GM12878 (cell line): Measurements from ENCODE around the gene OAF. TPM values are rescaled to one million over a fixed set of nuclear protein-coding genes. Genes with fewer than 3 reads are reported as not detected.

Experiments used
- ATAC-seq: fragments of 200-7000 bp; cut with Tn5 transposase; 3 replicates; pipeline ENCODE4 v1.9.1; 2020; ENCODE audit warnings: mild to moderate bottlenecking, moderate library complexity
- BruUV-seq: library from RNA; stranded (reverse); fragments of 400-500 nt; replicated peaks from 2 replicates; lab custom pipeline; 2021; lab: Mats Ljungman, UMichigan
- CTCF ChIA-PET: fragments of 300-600 bp; sonication (Branson Sonifier 250); formaldehyde crosslinking; extraction: SDS; loops from one replicate; lab custom pipeline; 2021; ENCODE audit warnings: inconsistent platforms; lab: Yijun Ruan, JAX
- POLR2A ChIA-PET: fragments of 350-600 bp; formaldehyde crosslinking; extraction: SDS; loops from one replicate; lab custom pipeline; 2021; ENCODE audit warnings: inconsistent platforms; lab: Charles Lee
- RAD21 ChIA-PET: fragments of 300-600 bp; sonication (Branson Sonifier 250); formaldehyde crosslinking; loops from one replicate; lab custom pipeline; 2023; ENCODE audit warnings: antibody characterized with exemption; ENCODE audit not compliant: unreplicated experiment; lab: Charles Lee
- SMC1A ChIA-PET: fragments of 300-600 bp; sonication (Branson Sonifier 250); formaldehyde crosslinking; loops from one replicate; lab custom pipeline; 2023; ENCODE audit not compliant: unreplicated experiment, uncharacterized antibody; lab: Charles Lee
- DNase-seq: peaks from one replicate; pipeline ENCODE4 v3.0.0-alpha.2; 2011; ENCODE audit warnings: low read depth, low spot score
- FAIRE-seq: peaks from 3 replicates; lab custom pipeline; 2011; peaks lifted over from hg19 to GRCh38; lab: Jason Lieb, UNC
- H2AFZ ChIP-seq: 2 replicates; pipeline ENCODE4 v1.6.0; 2011; ENCODE audit warnings: low read depth, low read length, control low read depth; ENCODE audit not compliant: control insufficient read depth
- H3K27ac ChIP-seq: 2 replicates; pipeline ENCODE4 v1.5.1; 2011; ENCODE audit warnings: control low read depth; ENCODE audit not compliant: control insufficient read depth, insufficient read depth
- H3K27me3 ChIP-seq, 2 experiments: replicated peaks in 1 of 2; 2 replicates each; pipeline versions ENCODE4 v1.6.0 to v1.6.1; 2011; ENCODE audit warnings: low read length in 1 of 2; ENCODE audit not compliant: control insufficient read depth in 2 of 2, insufficient read depth in 2 of 2
- H3K36me3 ChIP-seq, 2 experiments: 2 replicates each; pipeline ENCODE4 v1.5.1; 2011; ENCODE audit warnings: low read length in 1 of 2; ENCODE audit not compliant: control insufficient read depth in 2 of 2, insufficient read depth in 2 of 2
- H3K4me1 ChIP-seq: 2 replicates; pipeline ENCODE4 v1.6.1; 2011; ENCODE audit warnings: mild to moderate bottlenecking, low read length, moderate library complexity, mixed read lengths; ENCODE audit not compliant: control insufficient read depth, insufficient read depth
- H3K4me2 ChIP-seq: 2 replicates; pipeline ENCODE4 v1.6.0; 2011; ENCODE audit warnings: control low read depth; ENCODE audit not compliant: control insufficient read depth, insufficient read depth
- H3K4me3 ChIP-seq: fragments of 200-600 bp; sonication (generic); 2 replicates; pipeline ENCODE4 v1.5.1; 2016
- H3K79me2 ChIP-seq: 2 replicates; pipeline ENCODE4 v1.6.0; 2011; ENCODE audit warnings: low read length; ENCODE audit not compliant: control insufficient read depth, insufficient read depth
- H3K9ac ChIP-seq: 2 replicates; pipeline ENCODE4 v1.8.0; 2011; ENCODE audit warnings: low read length, control low read depth, mixed read lengths; ENCODE audit not compliant: control insufficient read depth, insufficient read depth
- H3K9me3 ChIP-seq: replicated peaks from 3 replicates; pipeline ENCODE4 v1.5.1; 2011; ENCODE audit warnings: mild to moderate bottlenecking, low read length; ENCODE audit not compliant: control insufficient read depth, insufficient read depth
- H4K20me1 ChIP-seq: 2 replicates; pipeline ENCODE4 v1.6.0; 2011; ENCODE audit not compliant: control insufficient read depth, insufficient read depth
- ATF2 ChIP-seq: IDR thresholded peaks from 2 replicates; pipeline ENCODE4 v1.6.1; 2012; ENCODE audit warnings: low read length, inconsistent platforms
- ATF7 ChIP-seq: fragments of 450-650 bp; IDR thresholded peaks from 2 replicates; pipeline ENCODE4 v1.6.1; 2016; ENCODE audit warnings: low read depth, mild to moderate bottlenecking
- BACH1 ChIP-seq: fragments of 450-650 bp; IDR thresholded peaks from 2 replicates; pipeline ENCODE4 v1.6.1; 2017; ENCODE audit warnings: mild to moderate bottlenecking, borderline replicate concordance
- CEBPZ ChIP-seq: fragments of 150-350 bp; IDR thresholded peaks from 2 replicates; pipeline ENCODE4 v1.6.1; 2016; ENCODE audit warnings: low read depth, low read length
- EED ChIP-seq: sonication (generic); IDR thresholded peaks from 2 replicates; pipeline ENCODE4 v1.6.1; 2016; ENCODE audit warnings: antibody characterized with exemption, low read depth
- MTA3 ChIP-seq: IDR thresholded peaks from 2 replicates; pipeline ENCODE4 v1.6.1; 2012; ENCODE audit warnings: low read length, inconsistent platforms, borderline replicate concordance
- NFXL1 ChIP-seq: fragments of 450-650 bp; IDR thresholded peaks from 2 replicates; pipeline ENCODE4 v1.6.1; 2017; ENCODE audit warnings: antibody characterized with exemption, mild to moderate bottlenecking, borderline replicate concordance
- ZBTB40 ChIP-seq: fragments of 450-650 bp; IDR thresholded peaks from 2 replicates; pipeline ENCODE4 v1.6.1; 2016; ENCODE audit warnings: mild to moderate bottlenecking, moderate library complexity, borderline replicate concordance
- WGBS: methylation state at CpG from one replicate; pipeline ENCODE4 v1.1.6; 2016; ENCODE audit warnings: low lambda C conversion rate; ENCODE audit not compliant: insufficient replicate concordance, insufficient coverage; ENCODE audit errors: missing lambda C conversion rate; 5-methylcytosine and 5-hydroxymethylcytosine counted together
- in situ Hi-C: fragments of 300-500 bp; cut with MboI; formaldehyde crosslinking; loops from 9 replicates; pipeline ENCODE4 v1.14.3; 2018; ENCODE audit warnings: mixed read lengths
- intact Hi-C: fragments of 100-400 bp; cut with micrococcal nuclease; formaldehyde crosslinking; loops from one replicate; pipeline ENCODE4 v1.14.2; 2022; ENCODE audit not compliant: unreplicated experiment
- polyA plus RNA-seq, 11 experiments: library from polyadenylated mRNA; depleted of rRNA in 4 of 11; unstranded in 6 of 11; stranded (reverse) in 5 of 11; fragments of >200 nt; fragmentation: Nextera tagmentation in 4 of 11; fragmentation: Illumina TruSeq in 1 of 11; extraction: Ambion mirVana in 4 of 11; extraction: Trizol in 1 of 11; gene quantifications; 1 replicate in 1 of 11; 2 replicates in 10 of 11; pipeline versions ENCODE4 v1.2.1 to v1.2.3, GENCODE V29; 2011 to 2016; ENCODE audit warnings: inconsistent platforms in 2 of 11, missing spikeins in 2 of 11, low read depth in 1 of 11
- total RNA-seq, 4 experiments: library from RNA; depleted of rRNA in 3 of 4; stranded (reverse); fragments of >200 nt in 3 of 4; fragmentation: Illumina TruSeq in 1 of 4; extraction: Trizol in 1 of 4; gene quantifications; 2 replicates each; pipeline versions ENCODE4 v1.2.1 to v1.2.3, GENCODE V29; 2013 to 2021
- TF ChIP-seq, protein P1 (sequence below): fragments of 450-650 bp; IDR thresholded peaks from 2 replicates; pipeline ENCODE4 v1.6.1; 2017; ENCODE audit warnings: mild to moderate bottlenecking, moderate library complexity
- TF ChIP-seq, protein P2 (sequence below): IDR thresholded peaks from 2 replicates; pipeline ENCODE4 v1.6.1; 2011; ENCODE audit warnings: low read depth, mild to moderate bottlenecking, low read length, moderate library complexity, borderline replicate concordance; ENCODE audit errors: extremely low read depth

OAF gene
- total and polyA plus RNA-seq, 10 of the 15 experiments (the other 5 are each of a cell fraction or from before 2014, with no cell fraction given) = 0.10 to 4.7 (median 1.1) TPM

DNA sequence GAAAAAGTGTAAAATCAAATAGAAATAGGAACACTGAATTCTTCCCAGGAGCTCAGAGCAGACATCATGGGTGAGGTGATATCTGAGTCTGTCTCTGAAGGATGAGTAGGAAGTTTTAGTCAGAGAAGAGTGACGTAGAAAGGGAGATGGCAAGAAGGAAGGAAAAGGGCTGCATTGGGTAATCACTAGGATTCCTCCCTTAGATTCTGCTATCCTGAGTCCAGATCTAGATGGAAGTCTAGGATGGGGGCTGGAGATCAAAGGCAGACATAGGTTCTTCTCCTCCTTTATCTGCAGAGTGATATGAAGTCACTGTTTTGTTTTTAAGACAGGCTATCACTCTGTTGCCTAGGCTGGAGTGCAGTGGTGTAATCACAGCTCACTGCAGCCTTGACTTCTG is 59.6 kb downstream of the OAF start:
- Histone ChIP-seq H3K4me1 (no peaks in the 10 kb centered on the region), H3K79me2 (no peaks in the 10 kb centered on the region), H3K36me3 (no peaks in the 10 kb centered on the region), H3K4me3 (no peak overlapping the region), H3K9ac (no peak overlapping the region), H3K27ac (no peak overlapping the region), H3K9me3 (no peaks in the 10 kb centered on the region; the same call in 2 of the 3 replicates), H2AFZ (no peak overlapping the region), H3K27me3 (no peaks in the 10 kb centered on the region; a peak in 3 of 4 replicates), H4K20me1 (no peaks in the 10 kb centered on the region; the same call in 1 of the 2 replicates), H3K4me2 (no peak overlapping the region)
- ATAC-seq (no peak), DNase-seq (no peak), FAIRE-seq (peak; percentile 18)
- ChIA-PET POLR2A (no interaction called here), CTCF (interaction anchor here (1.3 to 1.6 kb wide), 2 partner anchors 30 to 33 kb away, joined by 4 to 5 read pairs; no protein-coding TSS in a partner anchor), RAD21 (no interaction called here), SMC1A (no interaction called here)
- intact Hi-C loops = no loop called here
- BruUV-seq = no TSS peak
- in situ Hi-C loops = no loop called here
- WGBS = 0% methylated on average over 1 of the region's 1 CpG
- TF ChIP-seq BACH1 (no peak), MTA3 (no peak), ATF7 (no peak), ZBTB40 (no peak), CEBPZ (no peak), NFXL1 (no peak), ATF2 (no peak), EED (no peak)
- TF ChIP-seq, protein P1, sequence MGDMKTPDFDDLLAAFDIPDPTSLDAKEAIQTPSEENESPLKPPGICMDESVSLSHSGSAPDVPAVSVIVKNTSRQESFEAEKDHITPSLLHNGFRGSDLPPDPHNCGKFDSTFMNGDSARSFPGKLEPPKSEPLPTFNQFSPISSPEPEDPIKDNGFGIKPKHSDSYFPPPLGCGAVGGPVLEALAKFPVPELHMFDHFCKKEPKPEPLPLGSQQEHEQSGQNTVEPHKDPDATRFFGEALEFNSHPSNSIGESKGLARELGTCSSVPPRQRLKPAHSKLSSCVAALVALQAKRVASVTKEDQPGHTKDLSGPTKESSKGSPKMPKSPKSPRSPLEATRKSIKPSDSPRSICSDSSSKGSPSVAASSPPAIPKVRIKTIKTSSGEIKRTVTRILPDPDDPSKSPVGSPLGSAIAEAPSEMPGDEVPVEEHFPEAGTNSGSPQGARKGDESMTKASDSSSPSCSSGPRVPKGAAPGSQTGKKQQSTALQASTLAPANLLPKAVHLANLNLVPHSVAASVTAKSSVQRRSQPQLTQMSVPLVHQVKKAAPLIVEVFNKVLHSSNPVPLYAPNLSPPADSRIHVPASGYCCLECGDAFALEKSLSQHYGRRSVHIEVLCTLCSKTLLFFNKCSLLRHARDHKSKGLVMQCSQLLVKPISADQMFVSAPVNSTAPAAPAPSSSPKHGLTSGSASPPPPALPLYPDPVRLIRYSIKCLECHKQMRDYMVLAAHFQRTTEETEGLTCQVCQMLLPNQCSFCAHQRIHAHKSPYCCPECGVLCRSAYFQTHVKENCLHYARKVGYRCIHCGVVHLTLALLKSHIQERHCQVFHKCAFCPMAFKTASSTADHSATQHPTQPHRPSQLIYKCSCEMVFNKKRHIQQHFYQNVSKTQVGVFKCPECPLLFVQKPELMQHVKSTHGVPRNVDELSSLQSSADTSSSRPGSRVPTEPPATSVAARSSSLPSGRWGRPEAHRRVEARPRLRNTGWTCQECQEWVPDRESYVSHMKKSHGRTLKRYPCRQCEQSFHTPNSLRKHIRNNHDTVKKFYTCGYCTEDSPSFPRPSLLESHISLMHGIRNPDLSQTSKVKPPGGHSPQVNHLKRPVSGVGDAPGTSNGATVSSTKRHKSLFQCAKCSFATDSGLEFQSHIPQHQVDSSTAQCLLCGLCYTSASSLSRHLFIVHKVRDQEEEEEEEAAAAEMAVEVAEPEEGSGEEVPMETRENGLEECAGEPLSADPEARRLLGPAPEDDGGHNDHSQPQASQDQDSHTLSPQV = no peak
- TF ChIP-seq, protein P2, sequence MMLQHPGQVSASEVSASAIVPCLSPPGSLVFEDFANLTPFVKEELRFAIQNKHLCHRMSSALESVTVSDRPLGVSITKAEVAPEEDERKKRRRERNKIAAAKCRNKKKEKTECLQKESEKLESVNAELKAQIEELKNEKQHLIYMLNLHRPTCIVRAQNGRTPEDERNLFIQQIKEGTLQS = no peak
